ENCODE measurements around the gene MYO9B. TPM values are rescaled to one million over a fixed set of nuclear protein-coding genes. Genes with fewer than 3 reads are reported as not detected.

MYO9B gene
- total and polyA plus RNA-seq, 9 of the 15 experiments (the other 6 are each of a cell fraction or from before 2014, with no cell fraction given), result 2.4 to 77.6 (median 23.0) TPM

- no peaks in the 10 kb centered on the region; the same call in 1 of the 2 replicates for H4K20me1 ChIP-seq (replicated peaks; ENCODE audit: control insufficient read depth, insufficient read depth, low read length)
- peaks cover 50% of the 10 kb centered on the region for H3K79me2 ChIP-seq (ENCODE audit: control insufficient read depth, insufficient read depth, low read length)
- no peaks in the 10 kb centered on the region for H3K4me1 ChIP-seq (replicated peaks in 1 of 2; ENCODE audit: control insufficient read depth in 2 of 2, insufficient read depth in 2 of 2, low read length in 2 of 2)
- no peak overlapping the region for H3K4me3 ChIP-seq
- H3K4me2 ChIP-seq (ENCODE audit: insufficient read depth, low read length), result no peak overlapping the region
- H3K27me3 ChIP-seq (ENCODE audit: control insufficient read depth in 2 of 2, insufficient read depth in 2 of 2, low read length in 2 of 2), result no peaks in the 10 kb centered on the region
- no peaks in the 10 kb centered on the region for H3K9me1 ChIP-seq (ENCODE audit: control insufficient read depth, insufficient read depth, low read length)
- TF ChIP-seq ZSCAN29 (IDR thresholded peaks at IDR 0.05) (no peak), HNRNPL (IDR thresholded peaks at IDR 0.05; ENCODE audit: low read depth, low read length) (no peak), POLR2H (tag; IDR thresholded peaks at IDR 0.05; ENCODE audit: low read depth) (no peak)
- FAIRE-seq, result no peak
- H3K9ac ChIP-seq (ENCODE audit: insufficient read depth in 1 of 2, low read depth in 2 of 2, low read length in 2 of 2), result no peak overlapping the region
- in situ Hi-C loops (cut with MboI), result loop anchor here (10.0 kb wide), 1 partner anchor 323 kb away; no protein-coding TSS in a partner anchor
- CTCF ChIA-PET (ENCODE audit: low intra/inter-chr PET ratio), result no interaction called here
- BruUV-seq (replicated peaks), result no TSS peak
- DNase-seq (ENCODE audit: extremely low read depth in 1 of 4, low spot score in 3 of 4), result no peak
- no peak overlapping the region for H2AFZ ChIP-seq (ENCODE audit: low read depth, low read length)
- ATAC-seq, result no peak
- POLR2A ChIA-PET, result interaction anchor here (0.7 to 1.2 kb wide), 2 partner anchors 10 to 272 kb away, joined by 3 to 4 read pairs; no protein-coding TSS in a partner anchor
- no peak overlapping the region for H3K27ac ChIP-seq (ENCODE audit: extremely low read depth, low read depth, low read length)
- no peaks in the 10 kb centered on the region for H3K9me3 ChIP-seq (replicated peaks; ENCODE audit: control insufficient read depth, insufficient read depth, low read depth, low read length)
- intact Hi-C loops (cut with micrococcal nuclease), result no loop called here
- peaks cover 91% of the 10 kb centered on the region for H3K36me3 ChIP-seq (ENCODE audit: control insufficient read depth, insufficient read depth, low read length)
- 83% methylated on average over 7 of the region's 7 CpGs for WGBS (ENCODE audit: insufficient coverage, low coverage, missing lambda C conversion rate)
Observed at GRCh38 chr19:17061691-17062090, 13.9 kb upstream of the MYO9B start.

- Histone ChIP-seq H3K4me1 (replicated peaks in 1 of 2; ENCODE audit: control insufficient read depth in 2 of 2, insufficient read depth in 2 of 2, low read length in 2 of 2) (no peaks in the 10 kb centered on the region), H3K27me3 (ENCODE audit: control insufficient read depth in 2 of 2, insufficient read depth in 2 of 2, low read length in 2 of 2) (no peaks in the 10 kb centered on the region), H3K9ac (ENCODE audit: insufficient read depth in 1 of 2, low read depth in 2 of 2, low read length in 2 of 2) (no peak overlapping the region), H3K4me2 (ENCODE audit: insufficient read depth, low read length) (no peak overlapping the region), H3K4me3 (no peak overlapping the region), H3K27ac (ENCODE audit: extremely low read depth, low read depth, low read length) (no peak overlapping the region), H3K36me3 (ENCODE audit: control insufficient read depth, insufficient read depth, low read length) (peaks cover 89% of the 10 kb centered on the region), H4K20me1 (replicated peaks; ENCODE audit: control insufficient read depth, insufficient read depth, low read length) (no peaks in the 10 kb centered on the region; the same call in 1 of the 2 replicates), H3K9me3 (replicated peaks; ENCODE audit: control insufficient read depth, insufficient read depth, low read depth, low read length) (no peaks in the 10 kb centered on the region), H2AFZ (ENCODE audit: low read depth, low read length) (no peak overlapping the region), H3K9me1 (ENCODE audit: control insufficient read depth, insufficient read depth, low read length) (no peaks in the 10 kb centered on the region), H3K79me2 (ENCODE audit: control insufficient read depth, insufficient read depth, low read length) (peaks cover 59% of the 10 kb centered on the region)
- intact Hi-C loops (cut with micrococcal nuclease), result no loop called here
- POLR2A ChIA-PET, result no interaction called here
- CTCF ChIA-PET (ENCODE audit: low intra/inter-chr PET ratio), result no interaction called here
- 89% methylated on average over 2 of the region's 2 CpGs for WGBS (ENCODE audit: insufficient coverage, low coverage, missing lambda C conversion rate)
- no TSS peak for BruUV-seq (replicated peaks)
- in situ Hi-C loops (cut with MboI), result loop anchor here (10.0 kb wide), 1 partner anchor 321 kb away; no protein-coding TSS in a partner anchor
- DNase-seq (ENCODE audit: extremely low read depth in 1 of 4, low spot score in 3 of 4) (no peak), ATAC-seq (no peak), FAIRE-seq (no peak)
- TF ChIP-seq ZNF318 (IDR thresholded peaks at IDR 0.05; ENCODE audit: borderline replicate concordance in 1 of 2, low read depth in 1 of 2), result no peak
- no peak for TF ChIP-seq HINFP (tag; conservative IDR thresholded peaks at IDR 0.05; ENCODE audit: low read depth)
- no peak for TF ChIP-seq STAG1 (CRISPR knock-in tag; IDR thresholded peaks at IDR 0.05; ENCODE audit: borderline replicate concordance)
Observed at GRCh38 chr19:17063428-17063827, 12.1 kb upstream of the MYO9B start.
